NCI-H748 treated with DMSO at 0.1 percent for 48 hours (cell line): ENCODE results near the gene TNPO1.

Source experiments
- DNase-seq: peaks from one replicate; lab custom pipeline; 2025; lab: John Stamatoyannopoulos, UW

Gene TNPO1

GRCh38 chr5:72818866-72819534 is 2.5 kb downstream of the TNPO1 start:
- peak; percentile 73 for DNase-seq

- no peak for DNase-seq
These were observed 5.3 kb downstream of the TNPO1 start for GRCh38 chr5:72821776-72822175.

- no peak for DNase-seq
These were observed 6.5 kb downstream of the TNPO1 start for GRCh38 chr5:72822944-72823343.

- DNase-seq, result no peak
These were observed 13.2 kb downstream of the TNPO1 start for GRCh38 chr5:72829707-72830106.

GRCh38 chr5:72830362-72830761 is 13.9 kb downstream of the TNPO1 start:
- no peak for DNase-seq

- DNase-seq, result no peak
These were observed 15.2 kb downstream of the TNPO1 start for GRCh38 chr5:72831685-72832084.

GRCh38 chr5:72834924-72835323 is 18.5 kb downstream of the TNPO1 start:
- DNase-seq, result no peak

GRCh38 chr5:72835633-72836032 is 19.2 kb downstream of the TNPO1 start:
- no peak for DNase-seq

- no peak for DNase-seq
These were observed 20.3 kb downstream of the TNPO1 start for GRCh38 chr5:72836810-72837209.

GRCh38 chr5:72837524-72838096 is 21.1 kb downstream of the TNPO1 start:
- no peak for DNase-seq

GRCh38 chr5:72840041-72840440 is 23.6 kb downstream of the TNPO1 start:
- DNase-seq, result no peak

GRCh38 chr5:72841756-72842535 is 25.5 kb downstream of the TNPO1 start:
- no peak for DNase-seq

- no peak for DNase-seq
These were observed 26.4 kb downstream of the TNPO1 start for GRCh38 chr5:72842816-72843215.

GRCh38 chr5:72844218-72844603 is 27.8 kb downstream of the TNPO1 start:
- DNase-seq, result no peak

- no peak for DNase-seq
These were observed 29.4 kb downstream of the TNPO1 start for GRCh38 chr5:72845889-72846288.

GRCh38 chr5:72846483-72846882 is 30.0 kb downstream of the TNPO1 start:
- no peak for DNase-seq

- DNase-seq, result no peak
These were observed 31.0 kb downstream of the TNPO1 start for GRCh38 chr5:72847439-72847838.

GRCh38 chr5:72847989-72848473 is 31.6 kb downstream of the TNPO1 start:
- DNase-seq, result peak; percentile 75

- DNase-seq, result peak; percentile 24
These were observed 32.3 kb downstream of the TNPO1 start for GRCh38 chr5:72848474-72849428.

GRCh38 chr5:72849546-72849945 is 33.1 kb downstream of the TNPO1 start:
- DNase-seq, result no peak

- DNase-seq, result no peak
These were observed 33.7 kb downstream of the TNPO1 start for GRCh38 chr5:72850113-72850512.

GRCh38 chr5:72852356-72852755 is 35.9 kb downstream of the TNPO1 start:
- no peak for DNase-seq
